PC-3 (cell line): ENCODE results near the gene C14orf119. TPM values are rescaled to one million over a fixed set of nuclear protein-coding genes. Genes with fewer than 3 reads are reported as not detected.

Source experiments
- ATAC-seq: fragments of 200-7000 bp; cut with Tn5 transposase; 2 replicates; pipeline ENCODE4 v1.9.1; 2020; ENCODE audit warnings: mild to moderate bottlenecking, moderate library complexity
- BruUV-seq: library from RNA; stranded (reverse); fragments of 400-500 nt; replicated peaks from 2 replicates; lab custom pipeline; 2021; lab: Mats Ljungman, UMichigan
- CTCF ChIA-PET: fragments of 300-600 bp; sonication (Branson Sonifier 250); formaldehyde crosslinking; loops from one replicate; lab custom pipeline; 2022; ENCODE audit warnings: antibody characterized with exemption; lab: Charles Lee
- POLR2A ChIA-PET: fragments of 300-600 bp; sonication (Branson Sonifier 250); formaldehyde crosslinking; loops from one replicate; lab custom pipeline; 2022; ENCODE audit warnings: antibody characterized with exemption; ENCODE audit not compliant: unreplicated experiment; lab: Charles Lee
- DNase-seq: peaks from one replicate; pipeline ENCODE4 v3.0.0-alpha.2; 2015
- H2AFZ ChIP-seq: fragments of 300-600 bp; sonication (generic); 2 replicates; pipeline ENCODE4 v1.6.0; 2016; ENCODE audit warnings: antibody characterized with exemption, low read length
- H3F3A ChIP-seq: fragments of 300-600 bp; sonication (generic); one replicate; pipeline ENCODE4 v1.6.0; 2017; ENCODE audit warnings: antibody characterized with exemption, low read length, control low read depth, mild to moderate bottlenecking; ENCODE audit not compliant: unreplicated experiment
- H3K27ac ChIP-seq: fragments of 300-600 bp; sonication (generic); 2 replicates; pipeline ENCODE4 v1.5.1; 2016; ENCODE audit warnings: mild to moderate bottlenecking, low read length
- H3K27me3 ChIP-seq: fragments of 300-600 bp; sonication (generic); 2 replicates; pipeline ENCODE4 v1.6.1; 2016; ENCODE audit warnings: low read length, mixed read lengths
- H3K36me3 ChIP-seq: fragments of 300-600 bp; sonication (generic); 2 replicates; pipeline ENCODE4 v1.6.1; 2016; ENCODE audit warnings: low read depth, mixed run types, low read length, mixed read lengths
- H3K4me1 ChIP-seq: fragments of 300-600 bp; sonication (generic); 2 replicates; pipeline ENCODE4 v1.5.1; 2016; ENCODE audit warnings: low read length; ENCODE audit not compliant: insufficient read depth
- H3K4me2 ChIP-seq: fragments of 300-600 bp; sonication (generic); 2 replicates; pipeline ENCODE4 v1.6.0; 2016; ENCODE audit warnings: low read length
- H3K4me3 ChIP-seq: fragments of 300-600 bp; sonication (generic); 2 replicates; pipeline ENCODE4 v1.5.1; 2016; ENCODE audit warnings: mild to moderate bottlenecking, low read length, mixed read lengths
- H3K79me2 ChIP-seq: fragments of 300-600 bp; sonication (generic); 2 replicates; pipeline ENCODE4 v1.6.1; 2017; ENCODE audit warnings: low read length, mixed read lengths
- H3K9ac ChIP-seq: fragments of 300-600 bp; sonication (generic); 2 replicates; pipeline ENCODE4 v1.6.0; 2016; ENCODE audit warnings: mild to moderate bottlenecking, low read length
- H3K9me2 ChIP-seq: fragments of 300-600 bp; sonication (generic); replicated peaks from 2 replicates; pipeline ENCODE4 v1.6.1; 2016; ENCODE audit warnings: mixed run types, low read length, mixed read lengths
- H3K9me3 ChIP-seq: fragments of 300-600 bp; sonication (generic); 2 replicates; pipeline ENCODE4 v1.6.1; 2016; ENCODE audit warnings: low read length, mixed read lengths
- H4K20me1 ChIP-seq: fragments of 300-600 bp; sonication (generic); 2 replicates; pipeline ENCODE4 v1.6.1; 2016; ENCODE audit warnings: low read length, mixed read lengths
- EZH2 ChIP-seq: fragments of 300-600 bp; sonication (generic); IDR thresholded peaks from one replicate; pipeline ENCODE4 v1.6.1; 2017; ENCODE audit warnings: antibody characterized with exemption, mild to moderate bottlenecking, low read length; ENCODE audit not compliant: unreplicated experiment
- EZH2phosphoT487 ChIP-seq: fragments of 300-600 bp; sonication (generic); IDR thresholded peaks from 2 replicates; pipeline ENCODE4 v1.6.1; 2018; ENCODE audit warnings: mild to moderate bottlenecking, antibody characterized with exemption, low read length, borderline replicate concordance
- intact Hi-C: fragments of 100-400 bp; cut with micrococcal nuclease; formaldehyde crosslinking; loops from 2 replicates; pipeline ENCODE4 v1.9.0; 2023
- total RNA-seq: library from RNA; depleted of rRNA; stranded (reverse); fragments of >200 nt; gene quantifications from 2 replicates; pipeline ENCODE4 v1.2.3, GENCODE V29; 2014
- TF ChIP-seq, protein P1 (sequence below): fragments of 300-600 bp; sonication (generic); conservative IDR thresholded peaks from 2 replicates; pipeline ENCODE4 v1.5.1; 2017; ENCODE audit warnings: antibody characterized with exemption, low read depth, mild to moderate bottlenecking, low read length

C14orf119 gene
- total RNA-seq, 1 experiment from 2014 or later, result 49.6 TPM

DNA sequence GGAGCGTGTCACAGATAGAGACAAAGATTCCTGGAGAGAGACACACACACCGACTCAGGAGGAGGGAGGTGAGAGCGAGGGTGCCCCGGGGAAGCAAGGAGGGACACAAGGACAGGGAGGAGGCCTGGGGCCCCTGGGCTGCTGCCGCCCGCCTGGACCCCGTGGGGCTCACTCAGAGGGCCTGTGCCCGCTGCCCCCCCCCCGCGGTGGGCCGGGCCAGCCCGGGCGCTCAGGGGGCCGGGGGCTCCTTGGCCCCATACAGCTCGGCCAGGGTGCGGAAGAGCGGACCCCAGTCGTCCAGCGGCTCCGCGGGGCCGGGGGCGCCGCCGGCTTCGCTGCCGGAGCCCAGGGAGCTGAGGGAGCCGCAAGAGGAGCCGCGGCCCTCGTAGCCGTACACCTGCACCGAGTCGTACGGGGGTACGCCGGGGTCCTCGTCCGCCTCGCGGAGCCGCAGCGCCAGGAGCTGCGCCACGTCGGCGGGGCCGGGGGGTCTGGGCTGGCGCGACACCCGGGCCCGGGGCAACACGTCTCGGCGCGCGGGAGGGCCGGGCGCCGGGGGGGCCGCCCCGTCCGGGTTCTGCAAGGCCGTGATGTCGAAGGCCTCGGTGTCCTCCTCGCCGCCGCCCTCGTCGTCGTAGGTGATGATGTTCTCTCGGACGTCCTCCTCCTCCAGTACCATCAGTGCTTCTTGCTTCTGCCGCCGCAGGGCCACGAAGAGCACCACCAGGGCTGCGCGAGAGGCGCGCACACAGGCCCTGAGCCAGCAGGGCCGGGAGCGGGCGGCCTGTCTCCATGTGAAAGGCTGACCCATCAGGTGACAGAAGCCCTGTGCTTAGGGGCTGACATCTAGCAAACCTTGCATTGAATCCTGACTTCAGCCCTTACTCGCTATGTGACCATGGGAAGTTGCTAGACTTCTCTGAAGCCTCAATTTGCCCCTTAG, 47.3 kb upstream of the C14orf119 start:
- Histone ChIP-seq H3K27me3 (no peaks in the 10 kb centered on the region), H3K4me1 (peaks cover 8% of the 10 kb centered on the region), H2AFZ (no peak overlapping the region), H3K79me2 (no peaks in the 10 kb centered on the region), H3K4me2 (no peak overlapping the region), H3K36me3 (no peaks in the 10 kb centered on the region), H3K9me3 (no peaks in the 10 kb centered on the region), H3F3A (no peaks in the 10 kb centered on the region), H3K4me3 (no peak overlapping the region), H3K27ac (no peak overlapping the region), H4K20me1 (no peaks in the 10 kb centered on the region), H3K9ac (no peak overlapping the region), H3K9me2 (no peaks in the 10 kb centered on the region)
- no TSS peak for BruUV-seq
- no peak for TF ChIP-seq EZH2phosphoT487
- TF ChIP-seq, protein P1, sequence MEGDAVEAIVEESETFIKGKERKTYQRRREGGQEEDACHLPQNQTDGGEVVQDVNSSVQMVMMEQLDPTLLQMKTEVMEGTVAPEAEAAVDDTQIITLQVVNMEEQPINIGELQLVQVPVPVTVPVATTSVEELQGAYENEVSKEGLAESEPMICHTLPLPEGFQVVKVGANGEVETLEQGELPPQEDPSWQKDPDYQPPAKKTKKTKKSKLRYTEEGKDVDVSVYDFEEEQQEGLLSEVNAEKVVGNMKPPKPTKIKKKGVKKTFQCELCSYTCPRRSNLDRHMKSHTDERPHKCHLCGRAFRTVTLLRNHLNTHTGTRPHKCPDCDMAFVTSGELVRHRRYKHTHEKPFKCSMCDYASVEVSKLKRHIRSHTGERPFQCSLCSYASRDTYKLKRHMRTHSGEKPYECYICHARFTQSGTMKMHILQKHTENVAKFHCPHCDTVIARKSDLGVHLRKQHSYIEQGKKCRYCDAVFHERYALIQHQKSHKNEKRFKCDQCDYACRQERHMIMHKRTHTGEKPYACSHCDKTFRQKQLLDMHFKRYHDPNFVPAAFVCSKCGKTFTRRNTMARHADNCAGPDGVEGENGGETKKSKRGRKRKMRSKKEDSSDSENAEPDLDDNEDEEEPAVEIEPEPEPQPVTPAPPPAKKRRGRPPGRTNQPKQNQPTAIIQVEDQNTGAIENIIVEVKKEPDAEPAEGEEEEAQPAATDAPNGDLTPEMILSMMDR, result no peak
- TF ChIP-seq EZH2, result no peak
- ChIA-PET CTCF (no interaction called here), POLR2A (no interaction called here)
- intact Hi-C loops, result no loop called here
- ATAC-seq (no peak), DNase-seq (no peak)

DNA sequence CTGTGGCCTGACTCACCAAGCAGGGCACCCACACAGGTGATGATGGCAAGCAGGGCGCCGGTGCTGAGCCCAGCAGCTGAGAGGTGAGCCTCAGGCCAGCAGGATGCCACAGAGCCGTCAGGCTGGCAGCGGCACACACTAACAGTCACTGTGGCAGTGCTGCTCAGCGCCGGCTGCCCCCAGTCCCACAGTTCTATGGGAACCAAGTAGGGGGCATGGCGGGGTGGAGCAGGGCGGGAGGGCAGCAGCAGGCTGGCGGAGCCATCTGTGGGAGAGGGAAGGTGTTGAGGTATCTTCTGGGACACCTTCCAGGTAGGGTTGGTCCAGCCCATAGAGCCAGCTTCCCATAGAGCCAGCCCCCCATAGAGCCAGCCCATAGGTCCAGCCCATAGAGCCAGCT, 46.3 kb upstream of the C14orf119 start:
- no peaks in the 10 kb centered on the region for H3F3A ChIP-seq
- TF ChIP-seq, protein P1, result no peak
- TF ChIP-seq EZH2 (no peak), EZH2phosphoT487 (no peak)
- no peak overlapping the region for H3K9ac ChIP-seq
- H3K27me3 ChIP-seq, result no peaks in the 10 kb centered on the region
- H3K27ac ChIP-seq, result no peak overlapping the region
- ChIA-PET POLR2A (no interaction called here), CTCF (no interaction called here)
- no peaks in the 10 kb centered on the region for H3K79me2 ChIP-seq
- ATAC-seq (no peak), DNase-seq (no peak)
- H3K9me3 ChIP-seq, result no peaks in the 10 kb centered on the region
- no peaks in the 10 kb centered on the region for H4K20me1 ChIP-seq
- H3K9me2 ChIP-seq, result no peaks in the 10 kb centered on the region
- H3K4me2 ChIP-seq, result no peak overlapping the region
- H3K4me1 ChIP-seq, result peaks cover 8% of the 10 kb centered on the region
- H3K4me3 ChIP-seq, result no peak overlapping the region
- no peaks in the 10 kb centered on the region for H3K36me3 ChIP-seq
- intact Hi-C loops, result no loop called here
- no peak overlapping the region for H2AFZ ChIP-seq
- BruUV-seq, result no TSS peak
